Measurements from ENCODE around the gene CST7.
"Not testable (repeated sequence)": the region's sequence is repeated elsewhere in the genome, so short reads cannot be mapped to it uniquely, and the experiment has no call there.

DNA sequence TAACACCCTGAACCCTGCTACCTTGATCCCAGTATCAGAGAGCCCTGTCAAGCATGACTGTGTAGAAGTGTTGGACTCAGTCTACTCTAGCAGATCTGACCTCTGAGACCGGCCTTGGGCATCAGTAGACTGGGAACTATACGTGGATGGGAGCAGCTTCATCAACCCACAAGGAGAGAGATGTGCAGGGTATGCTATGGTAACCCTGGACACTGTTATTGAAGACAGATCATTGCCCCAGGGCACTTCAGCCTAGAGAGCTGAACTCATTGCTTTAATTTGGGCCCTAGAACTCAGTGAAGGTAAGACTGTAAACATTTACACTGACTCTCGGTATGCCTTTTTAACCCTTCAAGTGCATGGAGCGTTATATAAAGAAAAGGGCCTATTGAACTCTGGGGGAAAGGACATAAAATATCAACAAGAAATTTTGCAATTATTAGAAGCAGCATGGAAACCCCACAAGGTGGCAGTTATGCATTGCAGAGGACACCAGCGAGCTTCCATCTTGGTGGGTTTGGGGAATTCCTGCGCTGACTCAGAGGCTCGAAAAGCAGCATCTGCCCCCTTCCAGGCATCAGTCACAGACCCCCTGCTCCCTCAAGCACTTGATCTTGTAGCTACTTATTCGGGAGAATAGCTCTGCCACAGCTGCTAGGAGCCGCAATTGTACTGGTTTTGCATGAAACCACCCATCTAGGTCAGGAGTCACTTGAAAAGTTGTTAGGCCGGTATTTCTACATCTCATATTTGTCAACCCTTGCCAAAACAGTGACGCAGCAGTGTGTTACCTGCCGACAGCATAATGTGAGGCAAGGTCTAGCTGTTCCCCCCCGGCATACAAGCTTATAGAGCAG, 19.0 kb upstream of the CST7 start:
- TF ChIP-seq, protein P1, sequence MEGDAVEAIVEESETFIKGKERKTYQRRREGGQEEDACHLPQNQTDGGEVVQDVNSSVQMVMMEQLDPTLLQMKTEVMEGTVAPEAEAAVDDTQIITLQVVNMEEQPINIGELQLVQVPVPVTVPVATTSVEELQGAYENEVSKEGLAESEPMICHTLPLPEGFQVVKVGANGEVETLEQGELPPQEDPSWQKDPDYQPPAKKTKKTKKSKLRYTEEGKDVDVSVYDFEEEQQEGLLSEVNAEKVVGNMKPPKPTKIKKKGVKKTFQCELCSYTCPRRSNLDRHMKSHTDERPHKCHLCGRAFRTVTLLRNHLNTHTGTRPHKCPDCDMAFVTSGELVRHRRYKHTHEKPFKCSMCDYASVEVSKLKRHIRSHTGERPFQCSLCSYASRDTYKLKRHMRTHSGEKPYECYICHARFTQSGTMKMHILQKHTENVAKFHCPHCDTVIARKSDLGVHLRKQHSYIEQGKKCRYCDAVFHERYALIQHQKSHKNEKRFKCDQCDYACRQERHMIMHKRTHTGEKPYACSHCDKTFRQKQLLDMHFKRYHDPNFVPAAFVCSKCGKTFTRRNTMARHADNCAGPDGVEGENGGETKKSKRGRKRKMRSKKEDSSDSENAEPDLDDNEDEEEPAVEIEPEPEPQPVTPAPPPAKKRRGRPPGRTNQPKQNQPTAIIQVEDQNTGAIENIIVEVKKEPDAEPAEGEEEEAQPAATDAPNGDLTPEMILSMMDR (IDR thresholded peaks at IDR 0.05; ENCODE audit: low read length) = not testable (repeated sequence)
- TF ChIP-seq EZH2phosphoT487 (IDR thresholded peaks at IDR 0.05; ENCODE audit: low read length) = not testable (repeated sequence)
